Esophagus squamous epithelium (tissue), 4 donors: Measurements from ENCODE around the gene GPHN.

ENCODE experiments used
- POLR2A ChIP-seq, 4 donors: fragments of 450-650 bp; IDR thresholded peaks; one replicate each; pipeline ENCODE4 v1.6.1; 2017; ENCODE audit warnings: antibody characterized with exemption in 4 of 4, mild to moderate bottlenecking in 4 of 4, moderate library complexity in 3 of 4
- TF ChIP-seq, protein P1 (sequence below), 6 experiments: fragments of 450-650 bp in 4 of 6; fragments of 200-600 bp in 2 of 6; sonication (generic) in 2 of 6; IDR thresholded peaks; one replicate each; pipeline ENCODE4 v1.5.1; 2016 to 2019; ENCODE audit warnings: antibody characterized with exemption in 6 of 6, mild to moderate bottlenecking in 4 of 6, moderate library complexity in 4 of 6

DNA sequence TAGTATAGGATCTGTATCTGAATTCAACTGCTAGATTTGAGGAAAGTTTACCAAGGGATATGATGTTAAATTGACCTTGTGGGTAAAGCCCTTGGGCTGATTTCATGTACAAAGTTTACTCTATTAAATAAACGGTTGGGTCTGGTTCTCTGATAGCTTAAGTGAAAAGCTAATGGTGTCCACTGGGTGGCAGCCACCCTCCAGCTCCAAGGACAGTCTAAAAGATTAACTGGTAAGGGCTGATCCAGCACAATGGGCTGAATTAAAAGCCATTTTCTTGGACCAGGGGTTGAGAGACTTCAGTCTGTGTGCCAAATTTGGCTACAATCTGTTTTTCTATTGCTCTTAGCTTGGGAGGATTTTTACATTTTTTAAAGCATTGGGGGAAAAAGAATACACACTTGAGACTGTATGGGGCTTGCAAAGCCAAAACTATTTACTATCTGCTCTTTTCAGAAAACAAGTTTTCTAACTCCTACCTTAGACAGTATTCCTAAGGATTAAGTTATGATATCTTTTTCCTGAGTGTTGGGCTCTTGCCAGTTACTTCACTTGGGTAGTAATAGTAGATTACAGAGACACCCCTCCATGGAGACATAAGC is 116.5 kb downstream of the GPHN start:
- TF ChIP-seq POLR2A (IDR thresholded peaks at IDR 0.05): no peak
- TF ChIP-seq, protein P1, sequence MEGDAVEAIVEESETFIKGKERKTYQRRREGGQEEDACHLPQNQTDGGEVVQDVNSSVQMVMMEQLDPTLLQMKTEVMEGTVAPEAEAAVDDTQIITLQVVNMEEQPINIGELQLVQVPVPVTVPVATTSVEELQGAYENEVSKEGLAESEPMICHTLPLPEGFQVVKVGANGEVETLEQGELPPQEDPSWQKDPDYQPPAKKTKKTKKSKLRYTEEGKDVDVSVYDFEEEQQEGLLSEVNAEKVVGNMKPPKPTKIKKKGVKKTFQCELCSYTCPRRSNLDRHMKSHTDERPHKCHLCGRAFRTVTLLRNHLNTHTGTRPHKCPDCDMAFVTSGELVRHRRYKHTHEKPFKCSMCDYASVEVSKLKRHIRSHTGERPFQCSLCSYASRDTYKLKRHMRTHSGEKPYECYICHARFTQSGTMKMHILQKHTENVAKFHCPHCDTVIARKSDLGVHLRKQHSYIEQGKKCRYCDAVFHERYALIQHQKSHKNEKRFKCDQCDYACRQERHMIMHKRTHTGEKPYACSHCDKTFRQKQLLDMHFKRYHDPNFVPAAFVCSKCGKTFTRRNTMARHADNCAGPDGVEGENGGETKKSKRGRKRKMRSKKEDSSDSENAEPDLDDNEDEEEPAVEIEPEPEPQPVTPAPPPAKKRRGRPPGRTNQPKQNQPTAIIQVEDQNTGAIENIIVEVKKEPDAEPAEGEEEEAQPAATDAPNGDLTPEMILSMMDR (IDR thresholded peaks at IDR 0.05): peak in 5 of 6 experiments; percentile 40 to 62 (median 47)
